Brain microvascular endothelial cell (primary cell): ENCODE results near the gene RRP8.
A peak's percentile ranks its signal among the peaks of the same experiment; 100 is the strongest.

Source experiments
- DNase-seq: peaks from one replicate; pipeline ENCODE4 v3.0.0-alpha.2; 2020
- H3K27ac ChIP-seq: fragments of 250-450 bp; sonication (Bioruptor Pico); 2 replicates; pipeline ENCODE4 v1.5.1; 2020; ENCODE audit warnings: mild to moderate bottlenecking, moderate library complexity
- H3K27me3 ChIP-seq: fragments of 250-450 bp; sonication (Bioruptor Pico); replicated peaks from 2 replicates; pipeline ENCODE4 v1.5.1; 2020; ENCODE audit warnings: mild to moderate bottlenecking
- H3K36me3 ChIP-seq: fragments of 250-450 bp; sonication (Bioruptor Pico); replicated peaks from 2 replicates; pipeline ENCODE4 v1.5.1; 2020; ENCODE audit warnings: mild to moderate bottlenecking
- H3K4me3 ChIP-seq: 2 replicates; pipeline ENCODE4 v1.5.1; 2011; ENCODE audit warnings: low read depth, mild to moderate bottlenecking, control low read depth, low read length, moderate library complexity
- CTCF ChIP-seq: IDR thresholded peaks from 2 replicates; pipeline ENCODE4 v1.5.1; 2011; ENCODE audit warnings: low read depth, mild to moderate bottlenecking, moderate library complexity, low read length, control low read depth, inconsistent platforms; ENCODE audit errors: missing control alignments
- in situ Hi-C: cut with HindIII; loops from 2 replicates; pipeline ENCODE4 v1.10.0; 2017; ENCODE audit warnings: low sequenced_read_pairs, low pct_ligation_motif_present

The RRP8 gene

GRCh38 chr11:6612213-6613041 lies 9.0 kb upstream of the RRP8 start, which contains the start of gene TAF10:
TSS of gene TAF10 (minus strand) at chr11:6612216. CDS start at chr11:6612189, 27 bp downstream.
- peak; percentile 62 for TF ChIP-seq CTCF
- H3K27ac ChIP-seq = peak within 1 kb of the TSS; percentile 96
- H3K36me3 ChIP-seq = peaks cover 53% of the 10 kb centered on the region
- peak; percentile 95 for DNase-seq
- in situ Hi-C loops = no loop called here
- peak within 1 kb of the TSS; percentile 74 for H3K4me3 ChIP-seq
- no peaks in the 10 kb centered on the region for H3K27me3 ChIP-seq

- peak overlapping the region; percentile 74 for H3K4me3 ChIP-seq
- in situ Hi-C loops = no loop called here
- peak overlapping the region; percentile 96 for H3K27ac ChIP-seq
- no peaks in the 10 kb centered on the region for H3K27me3 ChIP-seq
- DNase-seq = no peak
- TF ChIP-seq CTCF = no peak
- peaks cover 57% of the 10 kb centered on the region for H3K36me3 ChIP-seq
Measured at GRCh38 chr11:6611963-6612212, 8.5 kb upstream of the RRP8 start.

- no peak for DNase-seq
- no peak for TF ChIP-seq CTCF
- Histone ChIP-seq H3K36me3 (peaks cover 57% of the 10 kb centered on the region), H3K4me3 (peak overlapping the region; percentile 74), H3K27me3 (no peaks in the 10 kb centered on the region), H3K27ac (peak overlapping the region; percentile 96)
- in situ Hi-C loops = no loop called here
Measured at GRCh38 chr11:6611092-6611962, 7.9 kb upstream of the RRP8 start.

- no peak for DNase-seq
- H3K36me3 ChIP-seq = peaks cover 53% of the 10 kb centered on the region
Measured at GRCh38 chr11:6610591-6610990, 7.2 kb upstream of the RRP8 start.

GRCh38 chr11:6609502-6610015 lies 6.1 kb upstream of the RRP8 start:
- DNase-seq = no peak
- in situ Hi-C loops = no loop called here
- TF ChIP-seq CTCF = no peak
- H3K36me3 ChIP-seq = peaks cover 44% of the 10 kb centered on the region
- no peaks in the 10 kb centered on the region for H3K27me3 ChIP-seq
- no peak overlapping the region for H3K27ac ChIP-seq
- H3K4me3 ChIP-seq = no peak overlapping the region

More at GRCh38 chr11:6610591-6610990, 7.2 kb upstream of the RRP8 start:
- Histone ChIP-seq H3K27ac (no peak overlapping the region), H3K27me3 (no peaks in the 10 kb centered on the region), H3K4me3 (peak overlapping the region; percentile 74)
- in situ Hi-C loops = no loop called here
- TF ChIP-seq CTCF = no peak
